ENCODE measurements around the gene GPR37. TPM values are rescaled to one million over a fixed set of nuclear protein-coding genes. Genes with fewer than 3 reads are reported as not detected.

Gene GPR37
- total and polyA plus RNA-seq, 2 donors (not counting 3 experiments of a cell fraction or from before 2014, with no cell fraction given) = 0.92 to 2.1 TPM

GRCh38 chr7:124737760-124738300, 27.8 kb downstream of the GPR37 start:
- Histone ChIP-seq H3K36me3 (ENCODE audit: control insufficient read depth in 2 of 2, extremely low read depth in 1 of 2, insufficient read depth in 2 of 2, low read length in 2 of 2) (no peaks in the 10 kb centered on the region), H3K4me2 (ENCODE audit: insufficient read depth, low read length) (no peak overlapping the region), H3K4me3 (replicated peaks in 1 of 3; ENCODE audit: insufficient read depth in 1 of 3, low read depth in 1 of 3, low read length in 3 of 3) (no peak overlapping the region), H3K9ac (replicated peaks; ENCODE audit: extremely low read depth, insufficient read depth, low read length) (no peak overlapping the region), H3K9me3 (replicated peaks; ENCODE audit: control insufficient read depth, insufficient read depth, low read length) (no peaks in the 10 kb centered on the region), H2AFZ (ENCODE audit: low read depth, low read length) (no peak overlapping the region), H3K4me1 (ENCODE audit: control insufficient read depth, extremely low read depth, insufficient read depth, low read length) (peaks cover 6% of the 10 kb centered on the region), H4K20me1 (replicated peaks; ENCODE audit: control insufficient read depth, extremely low read depth, insufficient read depth, low read length) (no peaks in the 10 kb centered on the region), H3K9me1 (replicated peaks; ENCODE audit: control insufficient read depth, extremely low read depth, insufficient read depth, low read length) (no peaks in the 10 kb centered on the region), H3K27me3 (ENCODE audit: control insufficient read depth in 2 of 2, insufficient read depth in 2 of 2, low read length in 2 of 2) (no peaks in the 10 kb centered on the region), H3K27ac (ENCODE audit: insufficient read depth, low read depth, low read length) (no peak overlapping the region), H3K79me2 (ENCODE audit: control insufficient read depth, insufficient read depth, low read length) (no peaks in the 10 kb centered on the region)
- ChIA-PET POLR2A (no interaction called here), CTCF (interaction anchor here (1.7 kb wide), 1 partner anchor 28 kb away, joined by 3 read pairs; the partner anchor contains the start of gene GPR37)
- dilution Hi-C loops (cut with MboI; ENCODE audit: extremely low pct_ligation_motif_present, low sequenced_read_pairs) = no loop called here
- no peak for TF ChIP-seq POLR2A (IDR thresholded peaks at IDR 0.05; ENCODE audit: low read depth, low read length)
- no peak for TF ChIP-seq FOS (IDR thresholded peaks at IDR 0.05; ENCODE audit: borderline replicate concordance, insufficient read depth, low read length)
- no peak for TF ChIP-seq JUN (IDR thresholded peaks at IDR 0.05; ENCODE audit: borderline replicate concordance, insufficient read depth, insufficient read length, low read depth)
- no peak for TF ChIP-seq GATA2 (IDR thresholded peaks at IDR 0.05; ENCODE audit: insufficient read depth, insufficient read length, low read depth, low read length)
- no peak for TF ChIP-seq MYC (IDR thresholded peaks at IDR 0.05; ENCODE audit: low read depth, low read length)
- no peak for TF ChIP-seq POLR2AphosphoS5 (IDR thresholded peaks at IDR 0.05; ENCODE audit: insufficient read depth, low read depth, low read length)
- no peak for TF ChIP-seq CTCF (IDR thresholded peaks at IDR 0.05; ENCODE audit: extremely low read depth in 1 of 2, insufficient read depth in 1 of 2, low read depth in 1 of 2, low read length in 2 of 2)
- no peak for TF ChIP-seq EZH2 (IDR thresholded peaks at IDR 0.05; ENCODE audit: borderline replicate concordance, low read depth, low read length, severe bottlenecking)
- TF ChIP-seq MAX (IDR thresholded peaks at IDR 0.05; ENCODE audit: insufficient read depth, insufficient read length) = no peak
- FAIRE-seq = no peak
- intact Hi-C loops (cut with micrococcal nuclease) = no loop called here
- DNase-seq (ENCODE audit: low read depth, low spot score) = no peak
- BruUV-seq (replicated peaks) = no TSS peak

Measured in endothelial cell of umbilical vein (primary cell).